Endometrium (tissue), 2 donors: Measurements from ENCODE around the gene PRTN3.
A peak's percentile ranks its signal among the peaks of the same experiment; 100 is the strongest.
"Not testable (repeated sequence)": the region's sequence is repeated elsewhere in the genome, so short reads cannot be mapped to it uniquely, and the experiment has no call there.

Experiments
- FAIRE-seq: peaks from 2 replicates; lab custom pipeline; 2012; peaks lifted over from hg19 to GRCh38; lab: Jason Lieb, UNC
- donor health status: control.
- donor health status: control.

PRTN3 gene

GRCh38 chr19:882871-883497 lies 42.2 kb downstream of the PRTN3 start:
- no peak for FAIRE-seq

- FAIRE-seq: no peak
Observed at GRCh38 chr19:883661-884211, 42.9 kb downstream of the PRTN3 start.

- FAIRE-seq: no peak
Observed at GRCh38 chr19:884420-885211, 43.8 kb downstream of the PRTN3 start.

GRCh38 chr19:885536-886224 lies 44.9 kb downstream of the PRTN3 start:
- FAIRE-seq: no peak

GRCh38 chr19:887072-887471 lies 46.3 kb downstream of the PRTN3 start:
- no peak for FAIRE-seq

GRCh38 chr19:887599-887998 lies 46.8 kb downstream of the PRTN3 start:
- FAIRE-seq: no peak

GRCh38 chr19:888581-889385 lies 48.0 kb downstream of the PRTN3 start:
- no peak for FAIRE-seq

- FAIRE-seq: no peak
Observed at GRCh38 chr19:889662-890295, 49.0 kb downstream of the PRTN3 start.

GRCh38 chr19:890831-891230 lies 50.0 kb downstream of the PRTN3 start:
- FAIRE-seq: no peak

GRCh38 chr19:891421-892200 lies 50.8 kb downstream of the PRTN3 start:
- not testable (repeated sequence) for FAIRE-seq

- FAIRE-seq: no peak
Observed at GRCh38 chr19:892243-892893, 51.6 kb downstream of the PRTN3 start.

GRCh38 chr19:892894-893689 lies 52.3 kb downstream of the PRTN3 start, which contains the start of the genes MED16 and RNU6-9:
Gene MED16 (minus strand): TSS chr19:893187. CDS start chr19:891131, 2,056 bp downstream.
Gene RNU6-9 (plus strand): TSS chr19:893484.
- peak; percentile 37 for FAIRE-seq

GRCh38 chr19:896434-896833 lies 55.6 kb downstream of the PRTN3 start:
- no peak for FAIRE-seq

GRCh38 chr19:896999-897398 lies 56.2 kb downstream of the PRTN3 start:
- no peak for FAIRE-seq

- no peak for FAIRE-seq
Observed at GRCh38 chr19:897442-898039, 56.7 kb downstream of the PRTN3 start.
